HL-60/S4 (cell line): ENCODE results near the gene MS4A4E.
"Not testable (repeated sequence)": the region's sequence is repeated elsewhere in the genome, so short reads cannot be mapped to it uniquely, and the experiment has no call there.

Experiments used
- in situ Hi-C: fragments of 300-500 bp; cut with MboI; formaldehyde crosslinking; loops from 2 replicates; pipeline ENCODE4 v1.14.3; 2022; ENCODE audit warnings: low sequenced_read_pairs

Gene MS4A4E

DNA sequence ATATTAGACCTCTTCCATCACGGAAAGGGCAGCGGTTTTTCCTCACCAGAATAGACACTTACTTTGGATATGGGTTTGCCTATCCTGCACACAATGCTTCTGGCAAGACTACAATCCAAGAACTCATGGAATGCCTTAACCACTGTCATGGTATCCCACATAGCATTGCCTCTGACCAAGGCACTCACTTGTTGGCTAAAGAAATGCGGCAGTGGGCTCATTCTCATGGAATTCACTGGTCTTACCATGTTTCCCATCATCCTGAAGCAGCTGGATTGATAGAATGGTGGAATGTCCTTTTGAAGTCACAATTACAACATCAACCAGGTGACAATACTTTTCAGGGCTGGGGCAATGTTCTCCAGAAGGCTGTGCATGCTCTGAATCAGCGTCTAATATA, 20.8 kb downstream of the MS4A4E start:
- in situ Hi-C loops, result no loop called here

DNA sequence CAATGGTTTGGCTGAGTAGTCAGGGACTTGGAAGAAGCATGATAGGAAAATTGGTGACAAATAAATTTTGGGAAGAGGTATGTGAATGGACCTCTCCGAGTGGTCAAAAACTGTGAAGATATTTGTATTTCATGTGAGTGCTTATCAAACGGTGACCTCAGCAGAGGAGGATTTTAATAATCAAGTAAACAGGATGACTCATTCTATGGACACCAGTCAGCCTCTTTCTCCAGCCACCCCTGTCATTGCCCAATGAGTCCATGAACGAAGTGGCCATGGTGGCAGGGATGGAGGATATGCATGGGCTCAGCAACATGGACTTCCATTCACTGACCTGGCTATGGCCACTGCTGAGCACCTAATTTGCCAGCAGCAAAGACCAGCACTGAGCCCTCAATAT, 21.2 kb downstream of the MS4A4E start:
- in situ Hi-C loops, result no loop called here

DNA sequence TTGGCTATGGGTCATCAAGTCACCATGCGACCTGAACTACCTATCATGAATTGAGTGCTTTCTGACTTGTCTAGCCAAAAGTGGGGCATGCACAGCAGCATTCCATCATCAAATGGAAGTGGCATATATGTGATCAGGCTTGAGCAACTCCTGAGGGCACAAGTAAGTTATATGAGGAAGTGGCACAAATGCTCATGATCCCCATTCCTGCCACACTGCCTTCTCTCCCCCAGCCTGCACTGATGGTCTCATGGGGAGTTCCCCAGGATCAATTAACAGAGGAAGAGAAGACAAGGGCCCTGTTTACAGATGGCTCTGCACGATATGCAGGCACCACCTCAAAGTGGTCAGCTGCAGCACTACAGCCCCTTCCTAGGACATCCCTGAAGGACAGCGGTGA, 21.8 kb downstream of the MS4A4E start:
- in situ Hi-C loops, result no loop called here

DNA sequence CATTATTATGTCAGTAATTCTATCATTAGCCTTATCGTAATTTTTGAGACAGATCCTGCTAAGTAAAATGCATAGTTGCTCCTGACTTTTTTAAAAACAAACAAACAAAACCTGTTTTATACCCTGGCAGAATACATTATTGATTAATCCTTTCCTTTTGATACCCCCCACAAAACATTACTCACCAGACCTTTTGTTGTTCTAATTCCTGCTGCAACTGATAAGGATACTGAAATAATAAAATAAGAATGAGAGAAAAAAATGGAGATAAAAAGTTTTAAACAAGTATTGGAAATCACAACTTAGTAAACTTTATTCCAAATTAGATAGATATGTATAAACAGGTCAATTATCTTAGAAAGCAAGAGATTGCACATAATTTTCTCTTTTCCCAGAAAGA, 28.6 kb downstream of the MS4A4E start:
- in situ Hi-C loops, result no loop called here

DNA sequence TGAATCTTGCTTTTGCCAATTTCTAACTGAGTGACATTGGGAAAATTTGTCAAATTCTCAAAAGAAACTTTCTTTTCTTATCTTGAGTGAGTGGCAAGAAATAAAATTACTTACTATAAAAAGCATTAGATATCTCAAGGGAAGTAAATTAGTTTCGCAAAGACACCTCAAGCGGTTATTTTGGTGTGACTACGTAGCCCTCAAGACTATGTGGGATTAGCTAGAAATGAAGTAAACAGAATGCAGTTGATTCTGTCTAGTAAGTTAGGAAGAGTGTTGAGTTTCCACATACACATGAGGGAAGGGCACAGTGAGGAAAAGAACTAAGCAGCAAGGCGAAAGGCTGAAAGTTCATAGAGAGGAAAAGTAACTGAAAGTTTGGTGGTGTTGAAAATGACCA, 31.7 kb downstream of the MS4A4E start:
- in situ Hi-C loops, result no loop called here

DNA sequence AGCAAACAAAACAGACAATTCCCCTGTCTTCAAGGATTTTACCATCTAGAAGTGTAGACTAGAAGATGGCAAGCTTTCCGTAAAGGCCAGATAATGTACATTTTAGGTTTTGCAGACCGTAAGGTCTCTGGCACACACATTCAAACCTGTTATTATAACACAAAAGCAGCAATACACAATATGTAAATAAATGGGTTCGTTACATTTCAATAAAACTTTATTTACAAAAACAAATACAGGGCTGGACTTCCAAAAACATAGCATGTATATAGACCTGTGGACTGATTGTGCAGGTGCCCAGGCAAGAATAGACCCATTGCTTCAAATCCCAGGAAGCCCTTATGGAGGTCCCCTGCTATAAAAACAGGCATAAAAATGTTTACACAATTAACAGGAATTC, 33.0 kb downstream of the MS4A4E start:
- in situ Hi-C loops, result no loop called here

DNA sequence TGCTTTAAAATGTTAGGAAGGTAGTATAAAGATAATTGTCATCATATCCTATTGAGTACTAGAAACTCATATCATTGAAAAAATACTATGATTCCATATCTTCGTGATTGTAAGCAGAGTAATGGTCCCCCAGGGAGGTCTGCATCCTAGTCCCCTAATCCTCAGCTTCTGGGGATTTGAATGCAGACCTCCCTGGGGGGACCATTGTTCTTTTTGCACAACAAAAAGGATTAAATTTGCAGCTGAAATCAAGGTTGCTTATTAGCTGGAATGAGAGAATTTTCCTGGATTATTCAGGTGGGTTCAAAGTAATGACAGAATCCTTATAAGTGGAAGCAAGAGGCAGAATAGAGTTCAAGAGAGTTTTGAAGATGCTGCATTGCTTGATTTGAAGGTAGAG, 34.0 kb downstream of the MS4A4E start:
- in situ Hi-C loops, result no loop called here

DNA sequence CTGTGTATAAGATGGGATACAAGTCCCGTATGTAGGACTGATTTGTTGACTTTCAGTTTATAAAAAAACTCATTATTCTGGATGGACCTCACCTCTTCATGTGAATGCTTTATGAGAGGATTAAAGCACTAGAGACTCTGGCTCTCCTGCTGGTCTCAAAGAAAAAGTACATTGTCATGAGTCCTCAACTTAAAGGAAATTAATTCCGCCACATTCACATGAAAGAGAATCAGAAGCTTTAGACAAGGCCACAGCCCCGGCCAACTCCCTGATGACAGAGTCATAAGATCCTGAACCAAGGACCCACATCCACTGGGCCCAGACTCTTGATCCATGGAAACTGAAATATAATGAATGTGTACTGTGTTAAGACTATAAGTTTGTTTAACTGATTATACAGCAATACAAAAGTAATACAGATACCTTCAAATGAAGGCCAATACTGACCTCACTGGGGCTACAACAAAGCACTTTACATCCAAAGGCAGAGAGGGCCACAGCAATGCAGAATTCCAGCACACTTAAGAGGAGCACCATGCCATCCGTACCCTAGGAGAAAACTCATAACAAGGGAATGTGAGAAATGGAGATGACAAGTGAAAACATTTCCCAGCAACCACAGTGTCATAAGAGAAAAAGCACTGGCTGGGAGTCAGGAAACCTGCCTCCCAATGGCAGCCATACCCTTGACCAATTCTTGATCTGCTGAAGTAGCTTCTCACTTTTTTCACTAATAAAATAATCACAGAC, 34.6 kb downstream of the MS4A4E start:
- in situ Hi-C loops, result no loop called here

DNA sequence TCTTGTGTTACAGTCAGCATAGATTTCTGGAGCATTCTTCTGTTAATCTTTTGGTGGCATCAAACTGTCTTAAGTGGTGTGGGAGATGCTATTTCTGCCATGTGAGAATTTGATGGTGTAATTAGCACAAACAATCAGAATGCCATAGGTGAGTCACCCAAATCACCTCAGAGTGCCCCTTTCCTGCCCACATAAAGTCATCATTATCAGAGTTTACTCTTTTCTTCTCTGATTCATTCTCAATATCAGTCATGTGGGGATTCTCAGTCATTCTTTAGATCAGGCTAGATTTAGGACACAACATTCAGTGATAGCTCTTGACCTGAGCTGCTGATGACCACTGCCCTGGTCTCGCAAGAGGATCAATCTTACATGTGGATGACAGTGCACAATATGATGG, 36.3 kb downstream of the MS4A4E start:
- in situ Hi-C loops, result no loop called here

DNA sequence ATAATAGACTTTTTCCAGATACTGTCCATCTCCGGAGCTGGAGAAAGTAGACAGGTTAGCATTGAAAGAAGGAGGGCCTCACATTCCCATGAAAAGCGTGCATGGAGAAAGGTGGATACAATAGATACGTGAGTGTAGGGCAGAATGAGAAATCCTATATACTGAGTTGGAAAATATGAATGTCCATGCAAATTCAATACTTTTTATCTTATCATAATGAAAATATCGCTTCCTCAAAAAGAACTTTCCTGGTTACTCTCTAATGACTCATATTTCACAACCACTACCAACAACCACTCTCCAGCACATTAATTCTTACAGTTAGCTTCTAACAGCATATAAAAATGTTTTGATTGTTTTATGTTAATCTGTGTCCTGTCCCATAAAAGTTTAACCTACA, 38.0 kb downstream of the MS4A4E start:
- in situ Hi-C loops, result no loop called here

DNA sequence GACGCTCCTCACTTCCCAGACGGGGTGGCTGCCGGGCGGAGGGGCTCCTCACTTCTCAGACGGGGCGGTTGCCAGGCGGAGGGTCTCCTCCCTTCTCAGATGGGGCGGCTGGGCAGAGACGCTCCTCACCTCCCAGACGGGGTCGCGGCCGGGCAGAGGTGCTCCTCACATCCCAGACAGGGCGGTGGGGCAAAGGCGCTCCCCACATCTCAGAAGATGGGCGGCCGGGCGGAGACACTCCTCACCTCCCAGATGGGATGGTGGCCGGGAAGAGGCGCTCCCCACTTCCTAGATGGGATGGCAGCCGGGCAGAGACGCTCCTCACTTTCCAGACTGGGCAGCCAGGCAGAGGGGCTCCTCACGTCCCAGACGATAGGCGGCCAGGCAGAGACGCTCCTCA, 41.6 kb downstream of the MS4A4E start:
- in situ Hi-C loops, result not testable (repeated sequence)

DNA sequence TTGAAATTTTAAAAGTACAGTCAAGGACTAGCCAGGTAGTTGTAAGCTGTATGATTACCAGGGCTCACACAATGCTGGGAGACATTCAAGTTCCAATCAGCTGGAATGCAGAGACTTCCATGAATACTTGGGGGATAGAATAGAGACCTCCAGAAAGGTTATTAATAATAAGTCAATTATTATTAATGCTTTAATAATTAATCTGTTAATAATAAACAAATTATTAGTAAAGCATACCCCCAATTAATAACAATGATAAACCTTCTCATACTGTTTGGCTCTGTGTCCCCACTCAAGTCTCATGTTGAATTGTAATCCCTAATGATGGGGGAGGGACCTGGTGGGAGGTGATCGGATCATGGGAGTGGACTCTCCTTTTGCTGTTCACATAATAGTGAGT, 45.5 kb downstream of the MS4A4E start:
- in situ Hi-C loops, result no loop called here

DNA sequence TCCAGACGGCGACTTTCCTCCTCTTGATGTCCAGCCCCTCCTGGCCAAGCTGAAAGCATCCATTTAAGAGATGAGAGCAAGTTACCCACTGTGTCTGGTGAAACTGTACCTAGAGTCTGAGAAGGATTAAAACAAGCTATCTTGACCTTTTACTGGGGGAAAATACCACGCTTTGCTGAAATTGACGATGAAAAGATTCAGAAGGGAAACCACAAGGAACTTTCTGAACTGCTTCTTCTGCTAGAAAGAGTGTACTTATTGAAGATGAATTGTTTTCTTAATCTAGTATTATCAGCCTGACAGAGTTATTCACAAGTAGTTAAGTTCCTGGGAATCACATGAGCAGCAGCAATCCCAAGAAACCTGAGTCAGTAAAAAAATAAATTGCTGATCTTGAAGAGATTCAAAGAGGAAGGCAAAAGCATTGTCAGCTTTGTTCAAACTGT, 47.0 kb downstream of the MS4A4E start:
- in situ Hi-C loops, result no loop called here

DNA sequence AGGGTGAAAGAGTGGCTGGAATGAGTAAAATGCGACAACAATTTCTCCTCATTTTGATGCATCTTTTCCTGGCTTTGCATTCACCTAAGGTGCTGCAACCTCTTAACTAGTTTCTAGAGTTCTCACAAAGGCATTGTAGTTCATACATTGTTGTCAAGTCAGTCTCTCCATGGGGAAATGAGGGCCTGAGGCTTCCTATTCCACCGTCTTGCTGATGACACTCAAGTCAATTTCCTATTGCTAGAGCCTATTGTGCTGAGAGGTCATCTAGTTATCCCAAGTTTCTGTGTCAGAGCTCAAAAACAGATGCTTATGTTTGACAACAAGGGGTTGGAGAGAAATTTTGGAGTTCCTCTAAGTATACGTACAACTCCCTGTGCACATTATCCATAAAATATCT, 48.4 kb downstream of the MS4A4E start:
- in situ Hi-C loops, result no loop called here

DNA sequence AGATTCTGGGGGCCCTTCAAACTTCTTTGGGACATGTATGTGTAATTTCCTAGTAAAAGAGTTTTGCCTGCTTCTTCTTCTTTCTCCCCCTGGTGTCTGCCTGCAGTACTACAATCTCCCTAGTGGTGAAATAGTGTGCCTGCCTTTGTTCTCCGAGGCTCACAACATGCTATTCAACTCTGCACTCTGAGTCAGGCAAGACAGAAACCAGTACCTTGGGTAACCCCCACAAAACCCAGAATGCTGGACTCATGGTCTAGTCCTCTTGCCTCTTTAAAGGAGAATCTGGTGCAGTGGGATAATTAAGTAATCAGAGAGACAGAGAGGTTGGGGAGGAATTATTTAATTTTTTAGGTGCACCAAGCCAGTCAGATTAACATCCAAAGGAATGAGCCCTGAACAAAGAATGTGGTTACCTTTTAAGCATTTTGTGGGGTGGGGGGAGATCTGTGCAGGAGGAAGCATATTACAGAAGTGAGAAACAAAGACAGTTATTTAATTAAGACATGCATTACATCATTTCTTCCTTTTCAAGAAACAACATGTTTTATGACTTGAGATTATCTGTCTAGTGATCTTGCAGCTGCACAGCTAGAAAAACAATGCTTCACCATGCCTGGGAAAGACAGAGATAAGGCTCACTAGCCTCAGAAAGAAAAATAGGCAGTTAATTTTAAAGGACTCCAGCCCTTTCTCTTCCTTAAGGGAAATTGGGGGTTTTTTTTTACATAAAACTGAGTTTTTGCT, 49.1 kb downstream of the MS4A4E start:
- in situ Hi-C loops, result no loop called here

DNA sequence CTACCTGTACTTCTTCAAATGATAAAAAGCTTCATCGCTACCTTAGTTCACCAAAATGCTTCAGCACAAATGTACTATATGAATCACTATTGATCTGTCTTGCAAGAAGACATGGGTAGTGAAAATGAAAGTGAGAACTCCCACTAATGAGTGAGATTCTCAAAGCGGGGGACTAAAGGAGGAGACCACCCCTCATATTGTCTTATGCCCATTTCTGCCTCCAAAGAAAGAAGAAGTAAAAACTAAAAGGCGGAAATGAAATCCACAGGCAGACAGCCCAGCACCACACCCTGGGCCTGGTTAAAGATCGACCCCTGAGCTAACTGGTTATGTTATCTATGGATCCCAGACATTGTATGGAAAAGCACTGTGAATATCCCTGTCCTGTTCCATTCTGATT, 50.4 kb downstream of the MS4A4E start:
- in situ Hi-C loops, result not testable (repeated sequence)

DNA sequence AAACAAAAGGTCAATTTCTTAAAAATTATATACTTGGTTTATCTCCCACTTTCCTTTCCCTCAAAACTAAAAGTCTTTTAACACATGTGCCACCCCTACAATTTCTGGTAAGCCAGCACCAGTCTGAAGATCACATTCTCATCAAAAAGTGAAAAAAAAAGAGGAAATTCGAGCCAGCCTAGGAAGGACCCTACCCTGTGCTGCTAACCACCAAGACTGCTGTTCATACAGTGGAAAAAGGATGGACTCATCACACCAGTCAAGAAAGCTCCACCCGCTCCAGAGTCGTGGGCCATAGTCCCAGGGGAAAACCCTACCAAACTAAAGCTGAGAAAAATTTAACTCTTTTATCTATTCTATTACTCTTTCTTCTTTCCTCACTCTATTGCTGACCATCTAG, 54.5 kb downstream of the MS4A4E start:
- in situ Hi-C loops, result not testable (repeated sequence)

DNA sequence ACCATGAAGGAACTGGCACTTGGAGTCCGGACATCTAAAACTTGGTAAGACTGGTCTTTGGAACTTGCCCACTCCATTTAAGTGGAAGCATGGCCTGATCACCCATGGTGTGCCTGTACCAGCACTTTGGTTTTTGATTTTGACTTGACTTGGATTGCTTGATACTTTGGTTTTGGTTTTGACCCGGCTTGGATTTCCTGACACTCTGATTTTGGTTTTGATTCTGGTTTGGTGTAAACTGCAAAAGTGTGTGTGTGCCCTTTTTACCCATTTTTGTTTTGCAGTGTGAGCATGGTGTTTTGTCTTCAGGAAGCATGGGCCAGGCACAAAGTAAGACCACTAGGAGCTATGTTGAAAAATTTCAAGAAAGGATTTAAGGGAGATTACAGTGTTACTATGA, 56.8 kb downstream of the MS4A4E start:
- in situ Hi-C loops, result not testable (repeated sequence)

DNA sequence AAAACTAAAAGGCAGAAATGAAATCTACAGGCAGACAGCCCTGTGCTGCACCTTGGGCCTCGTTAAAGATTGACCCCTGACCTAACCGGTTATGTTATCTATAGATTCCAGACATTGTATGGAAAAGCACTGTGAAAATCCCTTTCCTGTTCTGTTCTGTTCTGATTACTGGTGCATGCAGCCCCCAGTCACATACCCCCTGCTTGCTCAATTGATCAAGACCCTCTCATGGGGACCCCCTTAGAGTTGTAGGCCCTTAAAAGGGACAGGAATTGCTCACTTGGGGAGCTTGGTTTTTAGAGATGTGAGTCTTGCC, 57.5 kb downstream of the MS4A4E start:
- in situ Hi-C loops, result not testable (repeated sequence)

DNA sequence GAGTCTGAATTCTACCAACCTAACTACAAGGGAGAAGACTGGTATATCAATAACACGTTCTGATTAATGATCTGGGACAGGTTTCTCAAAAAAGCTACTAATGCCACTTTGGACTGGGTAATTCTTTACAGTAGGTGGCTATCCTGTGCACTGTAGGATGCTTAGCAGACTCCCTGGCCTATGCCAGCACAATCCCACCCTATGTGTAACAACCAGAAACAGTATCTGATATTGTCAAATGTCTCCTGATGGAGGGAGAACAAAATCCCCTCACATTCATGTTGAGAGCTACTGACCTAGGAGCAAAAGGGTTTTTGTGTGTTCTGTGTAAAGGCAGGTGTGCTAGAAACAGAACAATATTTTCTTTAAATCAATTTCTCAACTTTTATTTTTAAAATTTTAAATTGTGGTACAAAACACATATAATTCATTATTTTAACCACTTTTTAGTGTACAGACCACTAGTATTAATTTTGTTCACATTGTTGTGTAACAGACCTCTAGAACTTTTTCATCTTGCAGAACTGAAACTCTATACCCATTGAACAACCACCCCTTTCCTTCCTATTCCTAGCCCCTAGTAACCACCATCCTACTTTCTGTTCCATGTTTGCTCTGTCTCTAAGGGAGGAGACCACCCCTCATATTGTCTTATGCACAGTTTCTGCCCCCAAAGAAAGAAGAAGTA, 58.0 kb downstream of the MS4A4E start:
- in situ Hi-C loops, result no loop called here

DNA sequence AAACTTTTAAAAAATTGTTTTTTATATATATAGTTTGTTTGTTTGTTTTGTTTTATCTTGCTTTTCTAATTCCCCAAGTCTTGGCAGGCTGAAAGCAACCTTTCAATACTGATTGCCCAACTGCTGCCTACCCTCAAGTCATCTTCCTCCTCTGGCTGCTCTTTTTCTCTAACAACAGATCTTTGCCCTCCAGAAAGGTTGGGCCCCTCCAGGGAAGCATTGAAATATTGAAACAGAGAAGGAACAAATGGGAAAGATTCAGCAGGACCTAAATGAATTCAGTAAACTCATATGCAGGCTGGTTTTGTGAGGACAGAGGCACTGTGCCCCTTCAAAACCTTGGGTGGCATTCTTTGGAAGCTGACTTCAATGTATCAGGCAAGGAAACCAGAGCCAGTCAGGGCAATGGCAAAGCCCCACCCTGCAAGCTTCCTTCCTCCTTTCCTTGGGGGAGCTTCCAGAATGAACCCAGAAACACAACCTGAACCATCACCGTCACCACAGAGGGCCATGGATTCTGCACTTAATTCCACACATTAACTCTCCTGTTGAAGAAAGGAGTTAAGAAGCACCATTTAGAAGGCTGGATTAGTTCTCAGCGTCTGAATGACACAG, 59.2 kb downstream of the MS4A4E start:
- in situ Hi-C loops, result no loop called here
